CD4-positive, alpha-beta T cell (primary cell): Measurements from ENCODE around the gene TANGO2. TPM values are rescaled to one million over a fixed set of nuclear protein-coding genes. Genes with fewer than 3 reads are reported as not detected.
A peak's percentile ranks its signal among the peaks of the same experiment; 100 is the strongest.

ENCODE experiments used
- ATAC-seq: fragments of 200-7000 bp; cut with Tn5 transposase; one replicate; pipeline ENCODE4 v1.10.0; 2022; ENCODE audit warnings: mild to moderate bottlenecking; ENCODE audit not compliant: poor library complexity
- CTCF ChIA-PET: fragments of 350-600 bp; sonication (Branson Sonifier 250); formaldehyde crosslinking; loops from one replicate; lab custom pipeline; 2021; ENCODE audit warnings: antibody characterized with exemption, inconsistent platforms; lab: Charles Lee
- POLR2A ChIA-PET: fragments of 350-600 bp; sonication (Branson Sonifier 250); formaldehyde crosslinking; loops from one replicate; lab custom pipeline; 2021; ENCODE audit warnings: antibody characterized with exemption, inconsistent platforms; lab: Charles Lee
- DNase-seq, 14 experiments: peaks; one replicate each; pipeline ENCODE4 v3.0.0-alpha.2; 2013 to 2020; ENCODE audit warnings: mixed read lengths in 2 of 14
- H3K27ac ChIP-seq, 2 donors: one replicate each; pipeline versions ENCODE4 v1.5.1 to v1.7.0; 2013; ENCODE audit warnings: low read length in 2 of 2, low read depth in 1 of 2, mild to moderate bottlenecking in 1 of 2
- H3K27me3 ChIP-seq, 2 experiments: 1 replicate in 1 of 2; 2 replicates in 1 of 2; pipeline versions ENCODE4 v1.6.1 to v1.7.0; 2013; ENCODE audit warnings: low read length in 2 of 2, control low read depth in 1 of 2, mild to moderate bottlenecking in 1 of 2, moderate library complexity in 1 of 2; ENCODE audit not compliant: insufficient read depth in 2 of 2, control insufficient read depth in 1 of 2
- H3K36me3 ChIP-seq: one replicate; pipeline ENCODE4 v1.6.1; 2013; ENCODE audit warnings: low read length, control low read depth; ENCODE audit not compliant: insufficient read depth
- H3K4me1 ChIP-seq: one replicate; pipeline ENCODE4 v1.6.1; 2013; ENCODE audit warnings: low read length, control low read depth; ENCODE audit not compliant: insufficient read depth
- H3K4me3 ChIP-seq: one replicate; pipeline ENCODE4 v1.5.1; 2013; ENCODE audit warnings: mild to moderate bottlenecking, low read length, moderate library complexity
- H3K9me3 ChIP-seq, 2 experiments: 1 replicate in 1 of 2; 2 replicates in 1 of 2; pipeline versions ENCODE4 v1.6.1 to v1.7.0; 2013; ENCODE audit warnings: low read length in 2 of 2, mild to moderate bottlenecking in 2 of 2, control low read depth in 1 of 2, moderate library complexity in 1 of 2; ENCODE audit not compliant: control insufficient read depth in 1 of 2, insufficient read depth in 1 of 2
- H3K27ac Mint-ChIP-seq: one replicate; pipeline ENCODE4 v1.8.0; 2020; ENCODE audit warnings: mixed read lengths
- H3K27me3 Mint-ChIP-seq: one replicate; pipeline ENCODE4 v1.8.0; 2021; ENCODE audit warnings: mixed read lengths
- H3K36me3 Mint-ChIP-seq: one replicate; pipeline ENCODE4 v1.8.0; 2021; ENCODE audit warnings: low read depth, mixed read lengths
- H3K4me1 Mint-ChIP-seq: one replicate; pipeline ENCODE4 v1.8.0; 2021; ENCODE audit warnings: low read depth, mixed read lengths
- H3K4me3 Mint-ChIP-seq: one replicate; pipeline ENCODE4 v1.8.0; 2020; ENCODE audit warnings: mild to moderate bottlenecking, mixed read lengths
- H3K9me3 Mint-ChIP-seq: one replicate; pipeline ENCODE4 v1.8.0; 2020; ENCODE audit warnings: mixed read lengths
- intact Hi-C, 2 experiments: fragments of 100-400 bp; cut with DNase I in 1 of 2; cut with micrococcal nuclease in 1 of 2; formaldehyde crosslinking; loops; one replicate each; pipeline versions ENCODE4 v1.15.1 to v1.9.0; 2023 to 2025; cut with DNase I, micrococcal nuclease
- total RNA-seq, 174 experiments: library from RNA in 2 of 174; stranded (reverse) in 2 of 174; gene quantifications; one replicate each; pipeline ENCODE4 v1.2.3 and lab custom pipeline; 2021 to 2026
- TF ChIP-seq, protein P1 (sequence below): fragments of 200-600 bp; IDR thresholded peaks from one replicate; pipeline ENCODE4 v1.8.0; 2022; ENCODE audit warnings: antibody characterized with exemption, mild to moderate bottlenecking

The TANGO2 gene
- total RNA-seq, 2 experiments from 2014 or later = 10.3 to 10.5 TPM

DNA sequence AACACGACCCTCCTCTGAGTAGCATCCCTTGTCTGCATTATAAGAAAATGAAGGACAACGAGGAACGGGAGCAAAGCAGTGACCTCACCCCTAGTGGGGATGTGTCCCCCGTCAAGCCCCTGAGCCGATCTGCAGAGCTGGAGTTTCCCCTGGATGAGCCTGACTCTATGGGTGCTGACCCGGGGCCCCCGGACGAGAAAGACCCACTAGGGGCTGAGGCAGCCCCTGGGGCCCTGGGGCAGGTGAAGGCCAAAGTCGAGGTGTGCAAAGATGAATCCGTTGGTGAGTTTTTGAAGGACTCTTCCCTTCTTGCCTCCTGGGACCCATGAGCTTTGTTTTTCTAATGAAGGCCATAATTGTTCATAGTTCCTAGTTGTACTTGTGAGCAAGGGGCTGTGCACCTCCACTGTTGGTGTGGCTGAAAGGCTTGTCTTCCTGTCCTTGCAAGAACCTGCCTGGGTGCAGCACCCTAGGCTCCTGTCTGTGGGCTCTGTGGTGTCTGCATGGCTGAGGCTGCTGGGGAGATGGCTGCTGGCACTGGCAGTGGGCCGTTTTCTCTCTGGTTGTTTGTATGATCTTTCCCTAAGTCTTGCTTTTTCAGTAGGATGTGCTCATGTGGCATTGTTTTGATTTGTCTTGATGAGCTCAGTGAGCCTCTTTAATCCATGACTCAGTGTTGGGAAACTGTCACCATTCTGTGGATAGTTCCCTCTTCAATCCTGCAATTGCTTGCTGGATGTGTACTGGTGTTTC lies 69.2 kb downstream of the TANGO2 start:
- Mint-ChIP-seq H3K27me3 (no peaks in the 10 kb centered on the region), H3K27ac (peak overlapping the region; percentile 64), H3K4me3 (no peak overlapping the region), H3K36me3 (peaks cover 96% of the 10 kb centered on the region), H3K9me3 (no peaks in the 10 kb centered on the region), H3K4me1 (peaks cover 15% of the 10 kb centered on the region)
- DNase-seq = peak in 1 of 14 experiments; percentile 17
- TF ChIP-seq, protein P1, sequence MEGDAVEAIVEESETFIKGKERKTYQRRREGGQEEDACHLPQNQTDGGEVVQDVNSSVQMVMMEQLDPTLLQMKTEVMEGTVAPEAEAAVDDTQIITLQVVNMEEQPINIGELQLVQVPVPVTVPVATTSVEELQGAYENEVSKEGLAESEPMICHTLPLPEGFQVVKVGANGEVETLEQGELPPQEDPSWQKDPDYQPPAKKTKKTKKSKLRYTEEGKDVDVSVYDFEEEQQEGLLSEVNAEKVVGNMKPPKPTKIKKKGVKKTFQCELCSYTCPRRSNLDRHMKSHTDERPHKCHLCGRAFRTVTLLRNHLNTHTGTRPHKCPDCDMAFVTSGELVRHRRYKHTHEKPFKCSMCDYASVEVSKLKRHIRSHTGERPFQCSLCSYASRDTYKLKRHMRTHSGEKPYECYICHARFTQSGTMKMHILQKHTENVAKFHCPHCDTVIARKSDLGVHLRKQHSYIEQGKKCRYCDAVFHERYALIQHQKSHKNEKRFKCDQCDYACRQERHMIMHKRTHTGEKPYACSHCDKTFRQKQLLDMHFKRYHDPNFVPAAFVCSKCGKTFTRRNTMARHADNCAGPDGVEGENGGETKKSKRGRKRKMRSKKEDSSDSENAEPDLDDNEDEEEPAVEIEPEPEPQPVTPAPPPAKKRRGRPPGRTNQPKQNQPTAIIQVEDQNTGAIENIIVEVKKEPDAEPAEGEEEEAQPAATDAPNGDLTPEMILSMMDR = no peak
- Histone ChIP-seq H3K27ac (no peak overlapping the region), H3K9me3 (no peaks in the 10 kb centered on the region), H3K27me3 (no peaks in the 10 kb centered on the region), H3K36me3 (peaks cover 94% of the 10 kb centered on the region), H3K4me1 (peaks cover 30% of the 10 kb centered on the region), H3K4me3 (no peak overlapping the region)
- ATAC-seq = no peak
- POLR2A ChIA-PET = interaction anchor here (0.9 kb wide), 1 partner anchor 18 kb away, joined by 3 read pairs; no protein-coding TSS in a partner anchor
- intact Hi-C loops = no loop called here
- CTCF ChIA-PET = no interaction called here

DNA sequence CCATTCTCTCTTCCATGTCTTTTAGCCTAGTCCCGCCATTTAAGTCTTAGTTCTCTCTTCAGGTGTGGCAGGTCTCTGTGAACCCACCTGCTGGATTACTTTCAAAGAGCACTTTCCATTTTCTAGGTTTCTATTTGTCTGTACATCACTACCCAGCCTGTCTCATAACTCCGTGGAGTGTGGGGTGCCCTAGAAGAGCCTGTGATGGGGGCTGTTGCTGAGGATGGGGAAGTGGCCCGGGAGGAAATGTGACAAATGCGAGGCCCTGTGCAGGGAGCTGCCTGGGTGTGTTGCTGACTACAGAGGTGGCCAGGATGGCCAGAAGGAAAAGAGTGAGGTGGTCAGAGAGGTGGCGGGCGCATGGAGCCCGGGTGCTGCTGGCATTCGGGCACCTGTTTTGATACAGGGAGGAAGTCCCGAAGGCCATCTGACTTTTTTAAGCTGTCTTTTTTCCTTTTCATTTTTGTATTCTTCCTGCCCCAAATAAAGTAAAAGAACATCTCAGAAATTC lies 69.9 kb downstream of the TANGO2 start:
- Histone ChIP-seq H3K27ac (no peak overlapping the region), H3K4me1 (peaks cover 30% of the 10 kb centered on the region), H3K9me3 (no peaks in the 10 kb centered on the region), H3K36me3 (peaks cover 93% of the 10 kb centered on the region), H3K27me3 (no peaks in the 10 kb centered on the region), H3K4me3 (no peak overlapping the region)
- peak overlapping the region; percentile 64 for H3K27ac Mint-ChIP-seq
- ChIA-PET CTCF (no interaction called here), POLR2A (no interaction called here)
- no peak overlapping the region for H3K4me3 Mint-ChIP-seq
- DNase-seq = peak in 1 of 14 experiments; percentile 15
- H3K4me1 Mint-ChIP-seq = peaks cover 15% of the 10 kb centered on the region
- intact Hi-C loops = no loop called here
- H3K27me3 Mint-ChIP-seq = no peaks in the 10 kb centered on the region
- H3K9me3 Mint-ChIP-seq = no peaks in the 10 kb centered on the region
- H3K36me3 Mint-ChIP-seq = peaks cover 96% of the 10 kb centered on the region
- TF ChIP-seq, protein P1 = no peak
- ATAC-seq = no peak

DNA sequence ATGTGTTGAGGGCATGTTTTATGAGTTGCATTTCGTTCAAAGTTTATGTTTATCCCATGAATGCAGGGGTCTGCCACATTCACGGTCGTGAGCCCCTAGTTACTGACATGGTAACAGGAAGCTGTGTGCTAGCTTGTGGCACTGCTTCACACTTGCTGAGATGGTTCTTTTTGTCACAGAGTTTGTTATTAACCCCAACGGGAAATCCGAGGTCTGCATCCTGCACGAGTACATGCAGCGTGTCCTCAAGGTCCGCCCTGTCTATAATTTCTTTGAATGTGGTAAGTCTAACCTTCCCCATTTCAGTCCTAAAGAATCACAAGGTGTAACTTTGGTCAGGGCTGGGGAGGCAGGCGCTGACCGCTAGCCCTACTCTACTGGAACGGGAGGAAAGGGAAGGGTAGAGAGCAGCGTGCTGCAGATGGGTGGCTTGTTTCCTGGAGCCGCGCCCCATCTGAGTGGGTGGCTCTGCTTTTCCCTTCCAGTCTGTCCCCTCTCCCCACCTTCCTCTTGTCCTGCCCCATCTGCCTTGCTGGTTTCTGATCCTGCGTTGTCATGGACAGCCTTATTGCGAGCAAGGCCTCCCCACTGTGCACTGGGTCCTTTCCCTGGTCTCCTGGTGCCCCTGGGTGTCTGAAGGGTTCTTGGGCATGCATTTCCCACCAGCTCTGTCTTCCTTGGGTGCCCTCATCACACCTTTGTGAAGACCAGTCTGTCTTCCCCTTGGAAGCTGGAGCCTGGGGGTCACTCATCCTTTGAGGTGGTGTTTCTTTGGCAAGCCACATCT lies 71.0 kb downstream of the TANGO2 start:
- peaks cover 30% of the 10 kb centered on the region for H3K4me1 ChIP-seq
- peak in 1 of 14 experiments; percentile 61 for DNase-seq
- peaks cover 89% of the 10 kb centered on the region for H3K36me3 ChIP-seq
- H3K4me3 ChIP-seq = peak overlapping the region; percentile 4
- Mint-ChIP-seq H3K9me3 (peaks cover under 1% of the 10 kb centered on the region), H3K27me3 (no peaks in the 10 kb centered on the region), H3K4me1 (peaks cover 15% of the 10 kb centered on the region), H3K4me3 (peak overlapping the region; percentile 7), H3K36me3 (peaks cover 96% of the 10 kb centered on the region), H3K27ac (peak overlapping the region; percentile 53)
- ChIA-PET CTCF (no interaction called here), POLR2A (no interaction called here)
- no peak for ATAC-seq
- TF ChIP-seq, protein P1 = no peak
- H3K27ac ChIP-seq = peak overlapping the region in 1 of 2 donors; percentile 9
- no peaks in the 10 kb centered on the region for H3K27me3 ChIP-seq
- intact Hi-C loops = no loop called here
- H3K9me3 ChIP-seq = peaks cover 0 to 4% of the 10 kb centered on the region in 2 experiments
